ENCODE measurements around the gene ZNF687. TPM values are rescaled to one million over a fixed set of nuclear protein-coding genes. Genes with fewer than 3 reads are reported as not detected.
A peak's percentile ranks its signal among the peaks of the same experiment; 100 is the strongest.

ZNF687 gene
- total RNA-seq, 1 experiment from 2014 or later = 22.9 TPM

GRCh38 chr1:151326619-151327222 is 44.6 kb downstream of the ZNF687 start:
- H3K9me3 ChIP-seq = no peaks in the 10 kb centered on the region
- no peaks in the 10 kb centered on the region for H3K27me3 ChIP-seq
- DNase-seq = peak; percentile 54
- peak overlapping the region; percentile 61 for H3K4me3 ChIP-seq
- H3K36me3 ChIP-seq = peaks cover 51% of the 10 kb centered on the region

- H3K4me3 ChIP-seq = peak within 1 kb of the TSS; percentile 61
- peaks cover 46% of the 10 kb centered on the region for H3K36me3 ChIP-seq
- no peaks in the 10 kb centered on the region for H3K27me3 ChIP-seq
- DNase-seq = peak; percentile 95
- H3K9me3 ChIP-seq = no peaks in the 10 kb centered on the region
These were observed 45.3 kb downstream of the ZNF687 start, which contains the start of gene PI4KB for GRCh38 chr1:151327223-151327902. Gene PI4KB (minus strand): TSS chr1:151327416. CDS start chr1:151316481, 10,935 bp downstream.

GRCh38 chr1:151327903-151328674 is 46.0 kb downstream of the ZNF687 start:
- DNase-seq = peak; percentile 43
- Histone ChIP-seq H3K36me3 (peaks cover 38% of the 10 kb centered on the region), H3K4me3 (peak overlapping the region; percentile 61), H3K9me3 (no peaks in the 10 kb centered on the region), H3K27me3 (no peaks in the 10 kb centered on the region)

GRCh38 chr1:151334822-151335221 is 52.7 kb downstream of the ZNF687 start:
- no peak for DNase-seq

GRCh38 chr1:151336556-151336955 is 54.5 kb downstream of the ZNF687 start:
- Histone ChIP-seq H3K9me3 (no peaks in the 10 kb centered on the region), H3K27me3 (no peaks in the 10 kb centered on the region), H3K36me3 (peaks cover under 1% of the 10 kb centered on the region; the same call in 1 of the 2 replicates), H3K4me3 (no peak overlapping the region)
- no peak for DNase-seq

More at GRCh38 chr1:151334822-151335221, 52.7 kb downstream of the ZNF687 start:
- Histone ChIP-seq H3K36me3 (no peaks in the 10 kb centered on the region), H3K9me3 (no peaks in the 10 kb centered on the region), H3K27me3 (no peaks in the 10 kb centered on the region), H3K4me3 (no peak overlapping the region)

- DNase-seq = peak; percentile 48
- Histone ChIP-seq H3K36me3 (peaks cover 27% of the 10 kb centered on the region), H3K27me3 (no peaks in the 10 kb centered on the region), H3K9me3 (no peaks in the 10 kb centered on the region), H3K4me3 (no peak overlapping the region)
These were observed 59.0 kb downstream of the ZNF687 start for GRCh38 chr1:151340870-151341754.

Other genes starting within 250 kb of the ZNF687 start
- gene BNIPL, start 245.7 kb upstream of the ZNF687 start, total RNA-seq (2014; rRNA removed; shearing (Covaris generic); ENCODE audit: low replicate concordance) = 0.20 and 5.5 TPM in 2 replicates
- 1.1 TPM in 1 of 2 replicates, not detected in the other for gene C1orf56, start 234.5 kb upstream of the ZNF687 start, total RNA-seq (2014; rRNA removed; shearing (Covaris generic); ENCODE audit: low replicate concordance)
- 39.9 and 44.1 TPM in 2 replicates for gene CDC42SE1, start 222.7 kb upstream of the ZNF687 start, total RNA-seq (2014; rRNA removed; shearing (Covaris generic); ENCODE audit: low replicate concordance)
- 6.8 and 11.5 TPM in 2 replicates for gene MLLT11, start 221.9 kb upstream of the ZNF687 start, total RNA-seq (2014; rRNA removed; shearing (Covaris generic); ENCODE audit: low replicate concordance)
- 2.2 and 13.6 TPM in 2 replicates for gene GABPB2, start 211.5 kb upstream of the ZNF687 start, total RNA-seq (2014; rRNA removed; shearing (Covaris generic); ENCODE audit: low replicate concordance)
- gene SEMA6C, start 135.7 kb upstream of the ZNF687 start, total RNA-seq (2014; rRNA removed; shearing (Covaris generic); ENCODE audit: low replicate concordance) = 1.4 TPM in 1 of 2 replicates, not detected in the other
- not detected in 2 replicates for gene TNFAIP8L2, start 125.7 kb upstream of the ZNF687 start, total RNA-seq (2014; rRNA removed; shearing (Covaris generic); ENCODE audit: low replicate concordance)
- gene LYSMD1, start 116.4 kb upstream of the ZNF687 start, total RNA-seq (2014; rRNA removed; shearing (Covaris generic); ENCODE audit: low replicate concordance) = 2.0 and 11.4 TPM in 2 replicates
- 43.1 and 69.6 TPM in 2 replicates for gene SCNM1, start 116.2 kb upstream of the ZNF687 start, total RNA-seq (2014; rRNA removed; shearing (Covaris generic); ENCODE audit: low replicate concordance)
- not detected in 2 replicates for gene TMOD4, start 106.3 kb upstream of the ZNF687 start, total RNA-seq (2014; rRNA removed; shearing (Covaris generic); ENCODE audit: low replicate concordance)
- 87.3 and 105 TPM in 2 replicates for gene VPS72, start 92.1 kb upstream of the ZNF687 start, total RNA-seq (2014; rRNA removed; shearing (Covaris generic); ENCODE audit: low replicate concordance)
- 28.3 and 38.6 TPM in 2 replicates for gene PIP5K1A, start 83.7 kb upstream of the ZNF687 start, total RNA-seq (2014; rRNA removed; shearing (Covaris generic); ENCODE audit: low replicate concordance)
- gene PSMD4, start 27.6 kb upstream of the ZNF687 start, total RNA-seq (2014; rRNA removed; shearing (Covaris generic); ENCODE audit: low replicate concordance) = 225 and 311 TPM in 2 replicates
- 42.2 and 44.2 TPM in 2 replicates for gene PI4KB, start 45.1 kb downstream of the ZNF687 start, total RNA-seq (2014; rRNA removed; shearing (Covaris generic); ENCODE audit: low replicate concordance)
- 39.5 and 61.6 TPM in 2 replicates for gene RFX5, start 65.0 kb downstream of the ZNF687 start, total RNA-seq (2014; rRNA removed; shearing (Covaris generic); ENCODE audit: low replicate concordance)
- 6.0 and 10.2 TPM in 2 replicates for gene SELENBP1, start 90.4 kb downstream of the ZNF687 start, total RNA-seq (2014; rRNA removed; shearing (Covaris generic); ENCODE audit: low replicate concordance)
- 609 and 703 TPM in 2 replicates for gene PSMB4, start 117.3 kb downstream of the ZNF687 start, total RNA-seq (2014; rRNA removed; shearing (Covaris generic); ENCODE audit: low replicate concordance)
- gene POGZ, start 177.2 kb downstream of the ZNF687 start, total RNA-seq (2014; rRNA removed; shearing (Covaris generic); ENCODE audit: low replicate concordance) = 4.2 and 5.7 TPM in 2 replicates
- gene CGN, start 229.1 kb downstream of the ZNF687 start, total RNA-seq (2014; rRNA removed; shearing (Covaris generic); ENCODE audit: low replicate concordance) = 0.05 TPM in 1 of 2 replicates, not detected in the other